Cardiac septum (tissue), 1 donor: ENCODE data around the gene EEF1AKMT4. TPM values are rescaled to one million over a fixed set of nuclear protein-coding genes. Genes with fewer than 3 reads are reported as not detected.
A peak's percentile ranks its signal among the peaks of the same experiment; 100 is the strongest.

Experiments used
- DNase-seq: peaks from one replicate; pipeline ENCODE4 v3.0.0-alpha.2; 2020; ENCODE audit warnings: low spot score
- intact Hi-C: fragments of 100-400 bp; cut with DNase I; formaldehyde crosslinking; loops from one replicate; pipeline ENCODE4 v1.14.0; 2022
- long read RNA-seq: library from polyadenylated mRNA; unstranded; transcript quantifications from one replicate; pipeline ENCODE4 v2.0.0, GENCODE V29; 2021
- total RNA-seq: library from RNA; stranded (reverse); fragmentation: NEBNext Ultra II Directional; extraction: Animal tissue kit (Norgen Biotek cat#: 25700); gene quantifications from one replicate; pipeline ENCODE4 v1.2.1, GENCODE V29; 2021
- donor health status: DM: no; HTN: no; CAD: no.

Gene EEF1AKMT4
- 1.5 TPM for total RNA-seq
- long read RNA-seq, partial matches to known transcripts, result 0 of 4 reads
- long read RNA-seq, other reads (novel, unspliced or antisense), result 0 of 4 reads

- DNase-seq, result peak; percentile 95
- intact Hi-C loops, result loop anchor here (1.0 to 5.0 kb wide), 7 partner anchors 50 to 352 kb away; partner anchors contain the start of genes ABCC5, ABCF3, AP2M1 and DVL3
Measured at GRCh38 chr3:184249412-184250166, at the start of gene EEF1AKMT4. Gene EEF1AKMT4 (plus strand): TSS chr3:184249672. CDS start chr3:184249695, 23 bp downstream.

- DNase-seq, result no peak
- intact Hi-C loops, result no loop called here
Measured at GRCh38 chr3:184200825-184201224, 48.6 kb upstream of the EEF1AKMT4 start.

- DNase-seq, result no peak
- intact Hi-C loops, result no loop called here
Measured at GRCh38 chr3:184203526-184203925, 45.9 kb upstream of the EEF1AKMT4 start.

- DNase-seq, result no peak
- intact Hi-C loops, result no loop called here
Measured at GRCh38 chr3:184209146-184209923, 40.1 kb upstream of the EEF1AKMT4 start.

GRCh38 chr3:184211297-184211696, 38.2 kb upstream of the EEF1AKMT4 start:
- intact Hi-C loops, result no loop called here
- no peak for DNase-seq

GRCh38 chr3:184211718-184212117, 37.8 kb upstream of the EEF1AKMT4 start:
- intact Hi-C loops, result no loop called here
- no peak for DNase-seq

- no peak for DNase-seq
- intact Hi-C loops, result no loop called here
Measured at GRCh38 chr3:184218814-184219213, 30.7 kb upstream of the EEF1AKMT4 start.

- no peak for DNase-seq
- intact Hi-C loops, result no loop called here
Measured at GRCh38 chr3:184222521-184222920, 27.0 kb upstream of the EEF1AKMT4 start.

GRCh38 chr3:184223946-184224345, 25.5 kb upstream of the EEF1AKMT4 start:
- intact Hi-C loops, result no loop called here

GRCh38 chr3:184227481-184227935, 22.0 kb upstream of the EEF1AKMT4 start:
- intact Hi-C loops, result no loop called here
- DNase-seq, result no peak

More at GRCh38 chr3:184223946-184224345, 25.5 kb upstream of the EEF1AKMT4 start:
- no peak for DNase-seq

GRCh38 chr3:184228376-184229137, 20.9 kb upstream of the EEF1AKMT4 start:
- intact Hi-C loops, result no loop called here
- no peak for DNase-seq

GRCh38 chr3:184229394-184230080, 19.9 kb upstream of the EEF1AKMT4 start, which contains the start of gene VWA5B2:
Gene VWA5B2 (plus strand): TSS chr3:184229585. CDS start chr3:184230529, 944 bp downstream.
- intact Hi-C loops, result no loop called here
- DNase-seq, result no peak

- no peak for DNase-seq
- intact Hi-C loops, result no loop called here
Measured at GRCh38 chr3:184230081-184230602, 19.3 kb upstream of the EEF1AKMT4 start.

- no peak for DNase-seq
- intact Hi-C loops, result no loop called here
Measured at GRCh38 chr3:184230603-184231528, 18.6 kb upstream of the EEF1AKMT4 start.

- intact Hi-C loops, result no loop called here
- DNase-seq, result no peak
Measured at GRCh38 chr3:184231671-184232070, 17.8 kb upstream of the EEF1AKMT4 start.

GRCh38 chr3:184233127-184233843, 16.2 kb upstream of the EEF1AKMT4 start:
- intact Hi-C loops, result no loop called here

GRCh38 chr3:184234224-184234623, 15.2 kb upstream of the EEF1AKMT4 start:
- no peak for DNase-seq

More at GRCh38 chr3:184233127-184233843, 16.2 kb upstream of the EEF1AKMT4 start:
- DNase-seq, result no peak

More at GRCh38 chr3:184234224-184234623, 15.2 kb upstream of the EEF1AKMT4 start:
- intact Hi-C loops, result no loop called here
